VCaP (cell line): ENCODE data around the gene FAM90A1.
A peak's percentile ranks its signal among the peaks of the same experiment; 100 is the strongest.
"Not testable (repeated sequence)": the region's sequence is repeated elsewhere in the genome, so short reads cannot be mapped to it uniquely, and the experiment has no call there.

Source experiments
- H3K27ac ChIP-seq: fragments of 450-650 bp; 2 replicates; pipeline ENCODE4 v1.5.1; 2017

The FAM90A1 gene, protein sequence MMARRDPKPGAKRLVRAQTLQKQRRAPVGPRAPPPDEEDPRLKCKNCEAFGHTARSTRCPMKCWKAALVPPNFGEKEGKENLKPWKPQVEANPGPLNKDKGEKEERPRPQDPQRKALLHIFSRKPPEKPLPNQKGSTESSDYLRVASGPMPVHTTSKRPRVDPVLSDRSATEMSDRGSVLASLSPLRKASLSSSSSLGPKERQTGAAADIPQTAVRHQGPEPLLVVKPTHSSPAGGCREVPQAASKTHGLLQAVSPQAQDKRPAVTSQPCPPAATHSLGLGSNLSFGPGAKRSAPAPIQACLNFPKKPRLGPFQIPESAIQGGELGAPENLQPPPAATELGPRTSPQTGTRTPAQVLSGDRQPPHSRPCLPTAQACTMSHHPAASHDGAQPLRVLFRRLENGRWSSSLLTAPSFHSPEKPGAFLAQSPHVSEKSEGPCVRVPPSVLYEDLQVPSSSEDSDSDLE

DNA sequence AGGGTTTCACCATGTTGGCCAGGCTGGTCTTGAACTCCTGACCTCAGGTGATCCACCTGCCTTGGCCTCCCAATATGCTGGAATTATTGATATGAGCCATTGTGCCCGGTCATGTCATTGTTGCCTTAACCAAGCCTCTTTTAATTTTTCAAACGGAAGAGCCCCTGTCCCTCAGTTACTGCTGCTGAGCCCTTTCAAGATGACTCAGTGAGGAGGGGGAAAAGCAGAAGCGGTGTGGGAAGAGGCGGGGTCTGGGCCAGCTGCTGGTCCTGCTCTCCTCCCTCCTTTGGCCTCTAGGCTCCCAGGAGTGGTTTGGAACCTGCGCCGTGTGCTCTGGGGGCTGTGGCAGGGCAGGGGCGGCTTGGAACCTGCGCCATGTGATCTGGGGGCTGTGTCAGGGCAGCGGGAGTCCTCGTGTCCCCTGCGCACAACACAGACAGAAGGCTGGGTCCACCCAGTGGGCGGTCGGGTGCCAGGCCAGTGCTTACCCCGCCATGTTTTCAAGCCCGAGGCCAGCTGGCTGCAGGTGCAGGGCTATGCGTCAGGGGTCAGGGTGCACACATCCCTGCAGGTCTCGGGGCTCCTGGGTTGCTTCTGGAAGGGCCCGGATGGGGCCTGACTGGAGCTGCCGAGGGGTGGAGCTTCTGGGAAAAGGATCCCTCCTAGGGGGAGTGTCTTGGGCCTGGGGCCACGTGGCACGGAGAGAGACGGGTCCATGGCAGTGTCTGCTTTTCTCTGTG, at the start of gene FAM90A1:
Gene FAM90A1, minus strand, starts transcription at position 627 of the 740 bp plus-strand sequence. CDS start 2,786 bp downstream, outside the sequence.
- not testable (repeated sequence) for H3K27ac ChIP-seq

DNA sequence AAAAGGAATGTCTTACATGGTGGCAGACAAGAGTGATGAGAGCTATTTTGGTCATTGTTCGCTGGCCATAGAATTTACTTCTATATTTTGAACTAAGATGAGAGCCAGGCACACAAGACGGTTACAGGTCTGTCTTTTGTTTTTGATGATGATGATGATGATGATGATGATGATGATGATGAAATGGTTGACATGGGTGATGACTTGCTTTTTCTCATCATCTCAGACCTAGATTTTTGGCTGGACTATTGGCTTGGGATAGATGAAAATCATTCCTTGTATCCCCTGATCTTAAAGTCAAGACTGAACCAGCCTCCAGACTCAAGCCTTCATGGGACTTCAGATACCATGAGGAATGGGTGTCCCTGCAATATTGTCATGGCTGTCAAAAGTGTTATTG, 49.0 kb upstream of the FAM90A1 start:
- not testable (repeated sequence) for H3K27ac ChIP-seq

DNA sequence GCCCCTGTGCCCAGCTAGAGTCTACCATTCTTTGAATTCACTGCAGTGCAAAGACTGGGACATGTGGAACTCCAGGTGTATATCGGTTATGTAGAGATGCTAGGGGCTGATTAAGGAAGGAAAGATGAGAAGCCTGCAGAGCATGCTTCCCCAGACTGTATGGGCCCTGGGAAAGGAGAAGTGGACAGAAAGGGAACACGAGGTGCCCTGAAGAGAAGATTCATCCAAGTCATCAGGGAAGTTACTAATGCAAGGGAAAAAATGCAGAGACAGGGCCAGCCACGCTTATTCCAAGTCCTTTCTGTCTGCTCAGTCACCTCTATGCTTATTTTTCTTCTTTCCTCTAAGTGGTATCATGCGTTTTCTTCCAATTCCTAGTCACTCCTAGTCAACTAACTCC, 39.3 kb upstream of the FAM90A1 start:
- not testable (repeated sequence) for H3K27ac ChIP-seq

DNA sequence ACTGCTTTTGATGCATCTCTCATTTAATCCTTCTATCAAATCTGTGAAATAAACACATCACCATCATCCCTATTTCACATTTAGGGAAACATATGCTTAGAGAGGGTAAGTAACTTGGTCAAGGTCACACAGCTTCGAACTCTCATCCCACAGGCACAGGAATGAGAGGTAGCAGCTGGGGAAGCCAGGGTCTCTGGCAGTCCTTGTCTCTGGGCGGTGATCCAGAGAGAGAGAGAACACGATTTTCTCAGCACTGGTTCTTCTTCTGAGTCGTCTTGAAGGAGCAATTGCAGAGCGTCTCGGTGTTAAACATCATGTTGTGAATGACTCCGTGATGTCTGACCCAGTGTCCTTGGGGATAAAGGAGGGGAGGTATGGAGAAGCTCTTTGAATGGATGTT, 36.8 kb upstream of the FAM90A1 start:
- not testable (repeated sequence) for H3K27ac ChIP-seq

DNA sequence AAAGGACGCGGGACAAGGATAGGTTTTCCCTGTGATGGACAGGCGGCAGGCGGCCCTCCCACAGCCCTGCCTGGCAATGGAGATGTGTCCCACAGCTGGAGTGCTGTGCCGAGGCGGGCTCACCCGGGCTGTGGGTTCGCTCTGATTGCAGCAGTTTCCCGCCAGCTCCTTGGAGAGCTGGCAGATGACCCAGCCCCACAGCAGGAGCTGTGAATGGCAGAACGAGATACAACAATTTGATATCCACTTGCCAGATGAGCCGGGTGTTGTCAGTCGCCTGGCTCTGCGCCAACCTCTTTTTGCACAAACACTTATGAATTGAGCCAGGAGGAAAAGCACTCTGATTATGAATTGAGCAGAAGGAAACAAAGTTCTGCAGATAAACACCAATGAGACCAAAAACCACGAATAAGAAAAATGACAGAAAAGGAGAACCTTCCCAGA, 33.7 kb upstream of the FAM90A1 start:
- H3K27ac ChIP-seq = not testable (repeated sequence)

DNA sequence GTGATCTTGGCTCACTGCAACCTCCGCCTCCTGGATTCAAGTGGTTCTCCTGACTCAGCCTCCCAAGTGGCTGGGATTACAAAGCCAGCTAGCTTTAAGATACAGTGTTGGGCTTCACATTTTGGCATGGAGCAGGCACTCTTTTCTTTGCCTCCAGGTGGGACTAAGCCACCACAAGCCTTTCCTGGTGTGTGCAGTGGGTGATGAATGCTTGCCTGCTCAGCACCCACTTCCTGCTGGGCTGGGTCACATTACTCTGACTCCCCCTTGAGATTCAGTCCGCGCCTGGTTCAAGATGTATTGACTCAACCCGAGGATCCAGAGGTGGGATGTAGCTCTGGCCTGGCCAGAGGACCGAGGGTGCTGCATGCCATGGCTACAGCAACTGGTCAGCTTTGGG, 28.9 kb upstream of the FAM90A1 start:
- not testable (repeated sequence) for H3K27ac ChIP-seq

DNA sequence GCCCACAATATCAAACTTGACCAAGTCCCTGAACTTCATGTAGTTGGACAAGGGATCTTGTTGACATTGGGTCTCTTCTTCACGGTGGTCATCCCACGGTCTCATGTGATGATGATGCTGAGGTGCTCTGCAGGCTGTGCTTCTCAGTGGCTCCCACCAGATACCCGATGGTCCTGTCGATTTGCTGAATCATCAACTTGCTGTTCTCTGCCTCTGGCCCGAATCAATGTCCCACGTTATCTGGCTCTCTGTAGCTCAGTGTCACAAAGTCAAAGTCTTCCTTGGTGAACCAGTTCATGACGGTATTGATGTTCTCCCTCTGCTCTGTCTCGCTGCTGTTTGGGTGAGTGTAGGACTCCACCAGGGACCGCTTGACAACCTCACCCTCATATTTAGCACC, 27.3 kb upstream of the FAM90A1 start:
- not testable (repeated sequence) for H3K27ac ChIP-seq

DNA sequence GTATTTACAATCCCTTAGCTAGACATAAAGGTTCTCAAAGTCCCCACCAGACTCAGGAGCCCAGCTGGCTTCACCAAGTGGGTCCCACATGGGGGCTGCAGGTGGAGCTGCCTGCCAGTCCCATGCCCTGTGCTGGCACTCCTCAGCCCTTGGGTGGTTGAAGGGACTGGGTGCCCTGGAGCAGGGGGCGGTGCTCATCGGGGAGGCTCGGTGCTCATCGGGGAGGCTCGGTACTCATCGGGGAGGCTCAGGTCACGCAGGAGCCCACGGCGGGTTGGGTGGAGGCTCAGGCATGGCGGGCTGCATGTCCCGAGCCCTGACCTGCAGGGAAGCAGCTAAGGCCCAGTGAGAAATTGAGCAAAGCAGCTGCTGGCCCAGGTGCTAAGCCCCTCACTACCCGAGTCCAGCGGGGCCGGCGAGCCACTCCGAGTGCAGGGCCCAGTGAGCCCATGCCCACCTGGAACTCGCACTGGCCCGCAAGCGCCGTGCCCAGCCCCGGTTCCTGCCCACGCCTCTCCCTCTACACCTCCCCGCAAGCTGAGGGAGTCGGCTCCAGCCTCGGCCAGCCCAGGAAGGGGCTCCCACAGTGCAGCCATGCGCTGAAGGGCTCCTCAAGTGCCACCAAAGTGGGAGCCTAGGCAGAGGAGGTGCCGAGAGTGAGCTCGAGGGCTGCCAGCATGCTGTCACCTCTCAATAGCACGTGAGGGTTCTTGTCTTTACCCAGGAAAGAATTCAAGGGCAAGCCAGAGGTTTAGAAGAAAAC, 24.8 kb upstream of the FAM90A1 start:
- H3K27ac ChIP-seq = not testable (repeated sequence)

DNA sequence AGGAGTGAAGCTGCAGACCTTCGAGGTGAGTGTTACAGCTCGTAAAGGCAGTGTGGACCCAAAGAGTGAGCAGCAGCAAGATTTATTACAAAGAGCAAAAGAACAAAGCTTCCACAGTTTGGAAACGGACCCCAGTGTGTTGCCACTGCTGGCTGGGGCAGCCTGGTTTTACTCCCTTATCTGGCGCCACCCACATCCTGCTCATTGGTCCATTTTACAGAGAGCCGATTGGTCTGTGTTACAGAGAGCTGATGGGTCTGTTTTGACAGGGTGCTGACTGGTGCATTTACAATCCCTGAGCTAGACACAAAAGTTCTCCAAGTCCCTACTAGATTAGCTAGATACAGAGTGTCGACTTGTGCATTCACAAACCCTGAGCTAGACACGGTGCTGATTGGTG, 24.2 kb upstream of the FAM90A1 start:
- H3K27ac ChIP-seq = not testable (repeated sequence)

DNA sequence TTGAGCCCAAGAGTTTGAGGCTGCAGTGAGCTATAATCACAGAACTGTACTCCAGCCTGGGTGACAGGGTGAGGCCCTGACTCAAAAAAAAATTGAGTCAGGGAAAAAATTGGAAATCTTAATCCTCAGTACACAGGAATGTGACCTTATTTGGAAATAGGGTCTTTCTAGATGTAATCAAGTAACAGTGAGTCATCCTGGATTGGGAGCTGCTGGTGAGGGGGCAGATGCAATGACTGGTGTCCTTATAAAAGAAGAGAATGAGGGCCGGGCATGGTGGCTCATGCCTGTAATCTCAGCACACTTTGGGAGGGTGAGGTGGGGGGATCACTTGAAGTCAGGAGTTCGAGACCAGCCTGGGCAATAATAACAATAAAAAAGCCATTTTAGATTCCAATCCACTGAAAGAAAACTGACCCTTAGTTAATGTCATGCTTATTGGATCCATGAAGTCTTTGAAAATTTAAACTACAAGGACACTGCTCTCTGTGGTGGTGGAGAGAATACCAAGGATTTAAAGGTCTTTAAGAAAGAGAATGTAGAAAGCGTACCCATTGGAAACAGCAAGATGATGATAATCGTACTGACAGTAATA, 19.6 kb upstream of the FAM90A1 start:
- not testable (repeated sequence) for H3K27ac ChIP-seq

DNA sequence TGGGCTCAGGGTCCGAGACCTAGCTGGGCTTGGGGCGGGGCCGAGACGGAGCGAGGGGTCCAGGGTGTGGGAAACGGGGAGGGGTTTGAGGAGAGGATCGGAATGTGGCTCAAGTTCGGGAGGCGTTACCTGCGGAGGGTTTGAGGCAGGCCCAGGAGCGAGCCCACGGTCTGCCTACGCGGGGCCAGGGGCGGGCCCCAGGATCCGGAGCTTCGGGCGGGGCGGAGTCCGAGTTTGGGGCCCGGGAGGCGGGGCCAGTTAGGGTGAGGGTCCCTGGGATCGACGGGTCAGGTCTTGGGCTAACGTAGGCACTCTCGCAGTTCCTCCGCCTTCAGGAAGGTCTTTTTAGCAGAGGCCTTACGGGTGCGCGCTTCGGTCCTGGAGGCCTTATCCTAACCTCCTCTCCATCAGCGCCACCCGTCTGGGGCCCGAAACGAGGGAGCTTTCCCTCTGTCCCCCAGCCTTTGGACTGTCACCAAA, 16.3 kb upstream of the FAM90A1 start:
- H3K27ac ChIP-seq = peak overlapping the region; percentile 39; the same call in 1 of the 2 replicates

DNA sequence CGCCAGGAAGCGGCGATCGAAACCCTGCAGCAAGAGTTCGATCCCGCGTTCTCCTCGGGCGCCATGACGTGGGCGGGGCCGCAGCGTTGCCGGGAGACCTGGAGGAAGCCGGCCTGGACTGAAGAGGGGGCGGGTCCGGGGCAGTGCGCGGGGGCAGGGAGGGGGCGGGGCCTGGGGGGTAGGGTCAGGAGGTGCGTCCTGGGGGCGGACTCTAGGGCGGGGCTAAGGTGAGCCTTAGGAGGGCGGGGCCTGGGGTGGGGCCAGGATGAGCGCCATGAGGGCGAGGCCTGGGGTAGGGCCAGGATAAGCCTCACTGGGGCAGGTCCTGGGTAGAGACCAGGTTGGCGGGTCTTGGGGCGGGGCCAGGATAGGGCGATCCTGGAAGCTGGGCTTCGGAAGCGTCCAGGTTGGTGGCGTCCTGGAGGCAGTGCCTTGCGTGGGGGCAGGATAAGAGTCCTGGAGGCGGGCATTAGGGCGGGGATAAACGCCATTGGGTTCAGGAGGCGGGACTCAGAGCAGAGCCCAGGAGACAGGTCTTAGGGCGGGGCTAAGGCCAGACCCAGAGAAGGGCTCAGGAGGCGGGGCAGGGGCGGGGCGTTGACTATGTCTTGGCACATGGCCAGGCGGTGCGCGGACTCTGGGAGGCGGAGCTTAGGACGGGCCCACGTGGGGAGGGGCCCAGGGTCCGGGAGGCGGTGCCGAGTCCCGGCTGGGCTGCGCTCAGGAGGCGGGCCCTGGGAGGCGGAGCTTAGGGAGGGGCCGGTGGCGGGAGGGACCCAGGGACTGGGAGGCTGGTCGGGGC, 15.7 kb upstream of the FAM90A1 start:
- peak overlapping the region; percentile 46; the same call in 1 of the 2 replicates for H3K27ac ChIP-seq

DNA sequence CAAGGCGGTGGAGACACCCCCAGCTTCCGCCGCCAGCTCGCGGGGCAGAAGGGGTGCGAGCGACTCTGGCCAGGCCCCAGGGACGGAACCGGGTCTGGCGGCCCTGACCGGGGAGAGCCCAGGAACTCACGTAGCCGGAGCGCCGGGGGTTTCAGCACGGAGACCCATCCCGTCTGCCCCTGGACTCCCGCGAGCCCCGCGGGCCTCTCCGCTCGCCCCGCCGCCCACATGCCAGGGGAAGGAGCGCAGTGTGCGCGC, 15.1 kb upstream of the FAM90A1 start:
- peak overlapping the region; percentile 46; the same call in 1 of the 2 replicates for H3K27ac ChIP-seq

DNA sequence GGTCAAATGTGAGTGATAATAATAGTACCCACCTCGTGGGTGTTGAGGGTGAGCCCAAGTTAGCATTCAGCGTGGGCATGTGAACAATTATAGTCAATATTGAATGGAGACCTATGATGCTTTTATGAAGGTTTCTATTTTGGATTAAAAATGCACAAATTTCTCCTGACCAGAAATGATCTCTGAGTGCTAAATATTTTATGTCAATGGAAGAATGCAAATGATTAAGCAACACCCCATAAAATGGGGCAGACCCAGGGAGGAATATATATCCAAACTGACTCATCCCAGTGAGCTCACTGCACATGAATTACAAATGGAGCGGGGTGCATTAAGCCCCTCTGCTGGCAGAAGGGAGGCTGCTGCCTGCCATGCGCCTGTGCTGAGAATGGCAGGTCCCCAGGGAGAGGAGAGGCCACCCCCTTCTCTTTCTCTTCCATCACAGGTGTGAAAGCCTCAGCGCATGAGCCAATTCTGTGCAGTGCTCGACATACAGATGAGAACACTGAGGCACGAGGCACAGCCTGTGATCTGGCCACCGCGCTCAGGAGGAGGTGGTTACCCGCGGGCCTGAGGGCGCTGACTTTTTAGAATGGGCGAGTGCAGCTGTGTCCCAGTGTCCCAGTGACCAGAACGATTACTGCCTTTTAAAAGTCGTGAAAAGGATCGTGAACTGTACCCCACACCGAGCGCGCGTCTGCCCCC, 14.7 kb upstream of the FAM90A1 start:
- H3K27ac ChIP-seq = peak overlapping the region; percentile 46; the same call in 1 of the 2 replicates

DNA sequence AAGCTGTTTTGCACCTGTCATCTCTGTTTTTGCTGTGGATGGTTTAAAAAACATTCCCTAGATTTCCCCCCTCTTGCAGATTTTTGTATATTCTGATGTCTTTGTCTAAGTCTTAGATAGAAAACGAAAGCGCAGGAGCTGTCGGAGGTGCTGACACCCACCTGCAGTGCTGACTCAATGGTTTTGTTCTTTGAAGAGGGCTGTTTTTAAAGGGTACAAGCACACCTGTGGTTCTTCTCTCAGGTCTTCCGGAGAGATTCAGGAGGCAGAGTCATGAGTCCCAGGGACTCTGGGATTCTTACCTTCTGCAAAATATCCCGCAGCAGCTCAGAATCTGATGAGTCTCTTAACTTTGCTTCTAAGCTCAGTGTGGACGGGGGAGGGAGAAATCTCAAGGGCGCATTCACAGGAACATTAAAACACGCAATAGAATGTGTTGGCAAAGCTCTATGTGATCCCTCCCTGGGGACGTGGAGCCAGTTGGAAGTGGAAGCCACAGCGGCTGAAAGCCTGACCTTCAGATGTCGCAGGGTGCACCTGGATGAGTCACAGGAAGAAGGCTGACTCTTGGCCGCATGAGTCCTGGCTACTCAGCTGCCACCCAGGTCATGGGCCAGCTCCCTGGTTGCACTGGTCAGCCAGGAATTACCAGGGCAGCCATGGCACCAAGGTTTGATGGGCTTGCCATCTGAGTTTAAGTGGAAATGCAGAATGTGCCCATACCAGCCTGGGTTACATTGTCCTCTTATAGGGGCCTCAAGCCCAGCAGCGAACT, 13.1 kb upstream of the FAM90A1 start:
- H3K27ac ChIP-seq = not testable (repeated sequence)

DNA sequence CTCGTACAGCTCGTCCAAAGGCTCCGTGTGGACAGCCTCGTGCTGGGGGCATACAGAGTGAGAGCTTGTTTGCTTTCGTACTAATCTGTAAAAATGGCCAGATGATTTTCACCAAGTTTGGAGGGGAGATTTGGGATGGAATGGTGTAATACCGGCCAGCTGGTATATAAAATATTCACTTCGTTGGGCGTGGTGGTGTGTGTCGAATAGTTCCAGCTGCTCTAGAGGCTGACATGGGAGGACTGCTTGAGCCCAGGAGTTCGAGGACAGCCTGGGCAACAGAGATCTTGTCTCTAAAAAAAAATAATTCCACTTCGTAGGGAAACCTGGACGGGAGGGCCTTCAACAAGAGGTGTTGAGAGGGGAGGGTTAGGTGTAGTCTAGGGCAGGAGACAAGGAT, 9.6 kb upstream of the FAM90A1 start:
- not testable (repeated sequence) for H3K27ac ChIP-seq

DNA sequence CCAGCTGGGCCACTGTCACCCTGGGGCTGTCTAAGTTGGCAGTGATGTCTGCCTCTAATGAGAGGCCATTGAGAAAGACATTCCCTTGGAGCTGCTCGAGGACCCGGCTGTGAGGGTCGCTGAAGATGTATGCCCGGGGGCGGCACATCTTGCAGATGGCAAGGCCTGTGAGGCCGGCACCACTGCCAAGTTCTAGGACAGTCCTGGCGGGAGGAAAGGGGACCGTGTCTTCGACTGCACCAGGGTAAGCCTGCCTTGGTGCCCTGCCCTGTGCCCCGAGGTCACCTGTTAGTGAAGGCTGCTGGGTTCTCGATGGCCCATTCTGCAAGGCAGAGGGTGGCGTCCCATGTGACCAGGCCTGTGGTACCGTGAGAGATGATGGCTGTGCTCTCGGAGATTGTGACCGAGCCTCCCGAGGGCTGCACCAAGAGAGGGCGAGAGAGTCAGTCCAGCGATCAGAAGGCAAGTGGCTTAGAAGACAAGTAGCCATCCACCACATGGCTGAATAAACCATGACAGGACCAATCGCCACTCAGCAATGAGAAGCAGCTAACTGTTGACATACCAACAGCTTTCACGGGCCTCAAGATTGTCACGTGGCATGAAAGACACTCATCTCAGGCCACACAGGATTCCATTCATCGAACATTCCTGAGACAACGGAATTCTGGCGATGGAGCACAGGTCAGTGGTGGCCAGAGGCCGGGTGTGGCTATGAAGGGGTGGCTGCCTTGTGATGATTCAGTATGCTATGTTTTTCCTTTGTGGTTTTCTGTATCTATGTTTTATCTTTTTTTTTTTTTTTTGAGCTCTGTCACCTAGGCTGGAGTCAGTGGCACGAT, 8.1 kb upstream of the FAM90A1 start:
- H3K27ac ChIP-seq = not testable (repeated sequence)

DNA sequence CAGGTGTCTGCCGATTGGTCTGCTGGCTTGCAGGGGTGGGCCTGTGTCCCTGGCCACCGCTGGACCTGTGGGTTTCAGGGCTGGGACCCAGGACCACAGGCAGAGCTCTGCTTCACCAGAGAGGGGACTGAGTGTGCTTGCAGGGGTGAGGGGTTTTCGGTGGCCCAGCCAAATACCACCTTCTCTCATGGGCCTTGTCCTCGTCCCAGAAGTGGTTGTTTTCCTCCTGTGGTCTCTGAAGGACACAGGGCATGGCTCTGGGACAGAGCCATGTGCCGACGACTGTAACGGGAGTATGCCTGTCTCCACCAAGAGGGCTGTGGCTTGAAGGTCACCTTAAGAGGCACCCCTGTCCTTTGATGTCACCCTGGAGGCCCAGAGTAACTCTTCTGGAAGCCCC, 7.3 kb upstream of the FAM90A1 start:
- H3K27ac ChIP-seq = not testable (repeated sequence)
